BJ (cell line): Measurements from ENCODE around the gene TIMM10B. TPM values are rescaled to one million over a fixed set of nuclear protein-coding genes. Genes with fewer than 3 reads are reported as not detected.

Source experiments
- CTCF ChIA-PET: fragments of 350-600 bp; formaldehyde crosslinking; extraction: SDS; loops from one replicate; lab custom pipeline; 2021; ENCODE audit warnings: antibody characterized with exemption, inconsistent platforms; lab: Yijun Ruan, JAX
- POLR2A ChIA-PET: fragments of 300-600 bp; sonication (Branson Sonifier 250); formaldehyde crosslinking; extraction: SDS; loops from one replicate; lab custom pipeline; 2021; ENCODE audit warnings: antibody characterized with exemption; lab: Charles Lee
- DNase-seq: peaks from one replicate; pipeline ENCODE4 v3.0.0-alpha.2; 2011; ENCODE audit warnings: low read depth
- H3K27me3 ChIP-seq: 2 replicates; pipeline ENCODE4 v1.6.0; 2011; ENCODE audit warnings: low read length; ENCODE audit not compliant: control insufficient read depth, insufficient read depth
- H3K36me3 ChIP-seq: 2 replicates; pipeline ENCODE4 v1.5.1; 2011; ENCODE audit warnings: low read length; ENCODE audit not compliant: control insufficient read depth, insufficient read depth
- H3K4me3 ChIP-seq: 2 replicates; pipeline ENCODE4 v1.5.1; 2011; ENCODE audit warnings: low read depth, mild to moderate bottlenecking, control low read depth, low read length
- polyA plus RNA-seq: library from polyadenylated mRNA; depleted of rRNA; stranded (reverse); fragments of >200 nt; gene quantifications from 2 replicates; pipeline ENCODE4 v1.2.3, GENCODE V29; 2011
- TF ChIP-seq, protein P1 (sequence below): IDR thresholded peaks from 2 replicates; pipeline ENCODE4 v1.5.1; 2011; ENCODE audit warnings: low read depth, mild to moderate bottlenecking, control low read depth, inconsistent platforms, low read length, moderate library complexity; ENCODE audit not compliant: insufficient read depth

TIMM10B gene
- polyA plus RNA-seq, 1 experiment, result 29.4 TPM

DNA sequence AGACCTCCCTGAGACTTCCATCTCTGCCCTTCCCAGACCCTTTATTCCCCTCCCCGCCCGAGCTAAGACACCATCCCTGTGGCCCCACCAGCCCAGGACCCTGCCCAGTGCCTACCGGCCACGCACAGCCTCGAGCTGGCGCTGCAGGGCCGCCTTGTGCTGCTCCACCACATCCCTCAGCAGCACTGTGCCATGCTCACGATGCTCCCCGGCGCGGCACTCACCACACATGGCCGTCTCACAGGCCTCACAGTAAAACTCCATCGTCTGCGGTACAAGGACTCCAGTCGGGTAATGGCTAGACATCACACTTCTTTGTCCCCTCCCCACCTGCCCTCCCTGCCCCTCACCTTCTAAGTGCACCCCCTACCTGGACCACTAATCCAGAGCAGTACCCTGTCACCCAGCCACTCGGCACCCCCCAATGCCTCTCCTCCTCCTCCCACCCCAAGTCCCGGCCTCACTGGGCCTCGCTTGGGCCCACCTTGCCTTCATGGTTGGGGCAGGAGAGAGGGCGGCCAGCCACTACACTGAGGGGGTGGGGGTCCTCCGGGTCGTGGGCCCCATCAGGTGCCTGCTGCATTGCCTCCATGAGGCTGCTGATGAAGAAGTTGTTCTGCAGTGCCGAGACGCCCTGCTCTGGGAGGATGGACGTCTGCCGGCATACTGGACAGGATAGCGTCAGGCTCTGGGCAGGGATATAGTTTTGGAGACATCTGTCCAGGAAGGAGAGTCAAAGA is 23.6 kb upstream of the TIMM10B start:
- CTCF ChIA-PET, result interaction anchor here (1.7 to 6.1 kb wide), 2 partner anchors 14 to 15 kb away, joined by 5 to 61 read pairs; partner anchors contain the start of gene HPX
- TF ChIP-seq, protein P1, sequence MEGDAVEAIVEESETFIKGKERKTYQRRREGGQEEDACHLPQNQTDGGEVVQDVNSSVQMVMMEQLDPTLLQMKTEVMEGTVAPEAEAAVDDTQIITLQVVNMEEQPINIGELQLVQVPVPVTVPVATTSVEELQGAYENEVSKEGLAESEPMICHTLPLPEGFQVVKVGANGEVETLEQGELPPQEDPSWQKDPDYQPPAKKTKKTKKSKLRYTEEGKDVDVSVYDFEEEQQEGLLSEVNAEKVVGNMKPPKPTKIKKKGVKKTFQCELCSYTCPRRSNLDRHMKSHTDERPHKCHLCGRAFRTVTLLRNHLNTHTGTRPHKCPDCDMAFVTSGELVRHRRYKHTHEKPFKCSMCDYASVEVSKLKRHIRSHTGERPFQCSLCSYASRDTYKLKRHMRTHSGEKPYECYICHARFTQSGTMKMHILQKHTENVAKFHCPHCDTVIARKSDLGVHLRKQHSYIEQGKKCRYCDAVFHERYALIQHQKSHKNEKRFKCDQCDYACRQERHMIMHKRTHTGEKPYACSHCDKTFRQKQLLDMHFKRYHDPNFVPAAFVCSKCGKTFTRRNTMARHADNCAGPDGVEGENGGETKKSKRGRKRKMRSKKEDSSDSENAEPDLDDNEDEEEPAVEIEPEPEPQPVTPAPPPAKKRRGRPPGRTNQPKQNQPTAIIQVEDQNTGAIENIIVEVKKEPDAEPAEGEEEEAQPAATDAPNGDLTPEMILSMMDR, result no peak
- no peak overlapping the region for H3K4me3 ChIP-seq
- no peak for DNase-seq
- POLR2A ChIA-PET, result no interaction called here
- H3K36me3 ChIP-seq, result peaks cover 26% of the 10 kb centered on the region
- H3K27me3 ChIP-seq, result no peaks in the 10 kb centered on the region

DNA sequence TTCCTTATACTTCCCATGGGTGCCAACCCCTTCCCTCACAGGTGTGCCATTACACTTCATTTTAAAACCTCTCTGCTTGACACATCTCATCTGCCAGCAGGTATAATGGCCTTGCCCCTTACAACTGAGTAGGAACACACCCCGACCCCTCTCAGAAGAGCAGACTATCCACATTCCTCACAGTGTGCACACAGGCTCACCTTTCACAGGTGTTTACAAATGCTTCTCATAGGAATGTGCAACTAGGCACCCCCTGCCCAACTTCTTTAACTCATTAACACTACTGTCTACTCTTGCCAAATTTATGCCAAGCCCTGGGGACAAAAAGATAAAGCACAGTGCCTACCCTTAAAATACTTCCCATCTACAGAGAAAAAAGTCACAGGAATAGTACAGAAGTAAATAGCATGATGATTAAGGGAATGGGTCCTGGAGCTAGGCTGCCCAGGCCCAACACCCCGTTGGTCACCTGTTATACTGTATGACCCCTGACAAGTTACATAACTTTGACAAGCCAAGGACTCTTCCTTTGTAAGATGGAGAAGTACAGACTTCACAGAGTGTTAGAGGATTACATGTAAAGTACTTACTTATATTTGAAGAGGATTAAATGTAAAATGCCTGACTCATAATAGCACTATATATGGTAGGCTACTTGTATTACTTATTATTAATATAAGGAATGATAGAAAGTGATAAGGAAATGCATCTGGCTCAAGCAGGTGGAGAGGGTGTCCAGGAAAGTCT is 22.8 kb upstream of the TIMM10B start:
- TF ChIP-seq, protein P1, result no peak
- no peak overlapping the region for H3K4me3 ChIP-seq
- ChIA-PET CTCF (interaction anchor here (1.0 to 1.7 kb wide), 2 partner anchors 15 kb away, joined by 3 to 5 read pairs; partner anchors contain the start of gene TRIM3), POLR2A (no interaction called here)
- H3K27me3 ChIP-seq, result no peaks in the 10 kb centered on the region
- H3K36me3 ChIP-seq, result peaks cover 26% of the 10 kb centered on the region
- no peak for DNase-seq

DNA sequence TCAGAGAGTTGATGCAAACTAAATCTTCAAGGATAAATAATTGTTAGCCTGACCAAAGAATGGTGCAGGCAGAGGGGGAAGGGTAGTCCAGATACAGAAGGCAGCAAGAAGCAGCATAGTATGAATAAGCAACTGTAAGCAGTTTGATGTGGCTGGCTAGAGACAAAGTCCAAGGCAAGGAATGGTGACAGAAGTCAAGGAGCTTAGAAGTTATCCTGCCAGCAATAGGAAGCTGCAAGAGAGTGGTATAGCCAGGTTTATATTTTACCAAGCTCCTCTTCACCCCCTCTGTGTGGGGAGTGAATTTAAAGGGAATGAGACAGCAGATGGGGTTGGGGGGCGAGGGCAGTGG is 22.2 kb upstream of the TIMM10B start:
- Histone ChIP-seq H3K36me3 (peaks cover 26% of the 10 kb centered on the region), H3K27me3 (no peaks in the 10 kb centered on the region), H3K4me3 (no peak overlapping the region)
- POLR2A ChIA-PET, result no interaction called here
- TF ChIP-seq, protein P1, result no peak
- CTCF ChIA-PET, result interaction anchor here (1.0 to 1.7 kb wide), 2 partner anchors 15 to 16 kb away, joined by 3 to 5 read pairs; partner anchors contain the start of gene TRIM3
- DNase-seq, result no peak

DNA sequence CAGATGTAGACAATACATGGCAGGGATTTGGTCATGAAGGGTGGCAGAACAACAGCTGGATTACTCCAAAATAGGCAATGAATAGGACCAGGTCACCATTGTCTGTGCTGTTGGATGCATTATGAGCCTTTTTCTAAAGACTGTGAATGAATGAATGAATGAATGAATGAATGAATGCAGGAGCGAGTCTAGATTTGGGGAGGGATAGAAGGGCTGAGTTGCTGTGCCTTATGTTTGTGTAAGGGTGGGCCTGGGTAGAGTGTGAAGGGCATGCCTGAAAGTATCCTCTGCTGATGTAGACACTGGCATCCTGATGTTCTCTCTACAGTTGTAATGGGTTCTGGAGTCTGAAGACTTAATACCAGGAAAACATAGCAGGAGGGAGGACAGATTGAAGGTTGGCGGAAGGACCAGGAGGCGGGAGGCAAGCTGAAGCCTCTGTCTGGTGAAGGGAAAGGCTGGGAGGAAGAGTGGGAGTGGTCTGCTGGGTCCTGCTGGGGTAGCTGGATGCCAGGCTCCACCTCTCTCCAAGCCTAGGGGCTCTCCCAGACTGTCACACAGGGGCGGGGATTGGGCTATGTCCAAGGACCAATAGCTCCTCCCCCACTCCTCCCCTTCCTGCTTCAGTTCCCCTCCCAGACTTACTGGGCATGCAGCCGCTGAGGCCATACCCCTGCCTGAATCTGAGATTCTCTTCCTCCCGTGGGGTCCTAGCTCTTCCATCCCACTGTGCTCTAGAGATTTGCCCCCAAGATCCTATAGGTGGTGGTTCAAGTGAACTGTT is 12.4 kb upstream of the TIMM10B start:
- CTCF ChIA-PET, result interaction anchor here (1.0 kb wide), 1 partner anchor 14 kb away, joined by 4 read pairs; no protein-coding TSS in a partner anchor
- Histone ChIP-seq H3K4me3 (no peak overlapping the region), H3K36me3 (peaks cover 4% of the 10 kb centered on the region), H3K27me3 (no peaks in the 10 kb centered on the region)
- peak; percentile 20 for DNase-seq
- TF ChIP-seq, protein P1, result no peak
- POLR2A ChIA-PET, result no interaction called here

DNA sequence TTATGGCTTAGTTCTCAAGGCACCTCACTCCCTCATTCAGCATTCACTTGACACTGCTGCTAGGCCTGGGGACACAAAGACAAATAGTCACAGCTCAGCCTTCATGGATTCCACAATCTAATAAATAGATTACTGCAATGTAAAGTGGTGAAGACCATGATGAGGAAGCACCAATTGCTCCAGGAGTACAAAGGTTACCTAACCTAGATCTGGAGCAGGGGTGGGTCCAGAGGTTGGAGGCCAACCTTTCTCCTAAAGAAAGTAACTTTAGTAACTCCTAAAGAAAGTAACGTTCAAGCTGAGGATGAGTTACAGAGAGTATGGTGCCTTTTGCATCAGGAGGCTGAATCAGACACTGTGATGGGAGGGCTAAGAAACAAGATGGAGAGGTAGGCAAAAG is 11.7 kb upstream of the TIMM10B start:
- Histone ChIP-seq H3K27me3 (no peaks in the 10 kb centered on the region), H3K4me3 (no peak overlapping the region), H3K36me3 (peaks cover 4% of the 10 kb centered on the region)
- TF ChIP-seq, protein P1, result no peak
- DNase-seq, result no peak
- CTCF ChIA-PET, result no interaction called here
- POLR2A ChIA-PET, result no interaction called here
